Activated CD4-positive, alpha-beta memory T cell treated with anti-CD3 and anti-CD28 coated beads for 36 hours (primary cell): ENCODE measurements around the gene KIF26B. TPM values are rescaled to one million over a fixed set of nuclear protein-coding genes. Genes with fewer than 3 reads are reported as not detected.
"Not testable (repeated sequence)": the region's sequence is repeated elsewhere in the genome, so short reads cannot be mapped to it uniquely, and the experiment has no call there.

Source experiments
- CTCF ChIA-PET: fragments of 350-600 bp; sonication (Branson Sonifier 250); formaldehyde crosslinking; loops from one replicate; lab custom pipeline; 2021; ENCODE audit warnings: antibody characterized with exemption, inconsistent platforms; lab: Charles Lee
- POLR2A ChIA-PET: fragments of 350-600 bp; sonication (Branson Sonifier 250); formaldehyde crosslinking; loops from one replicate; lab custom pipeline; 2021; ENCODE audit warnings: antibody characterized with exemption; lab: Charles Lee
- DNase-seq: peaks from one replicate; pipeline ENCODE4 v3.0.0-alpha.2; 2020
- H3K27ac Mint-ChIP-seq: one replicate; pipeline ENCODE4 v1.8.0; 2021; ENCODE audit warnings: mixed read lengths
- H3K27me3 Mint-ChIP-seq: one replicate; pipeline ENCODE4 v1.8.0; 2021; ENCODE audit warnings: mixed read lengths
- H3K36me3 Mint-ChIP-seq: one replicate; pipeline ENCODE4 v1.8.0; 2021; ENCODE audit warnings: mixed read lengths
- H3K4me1 Mint-ChIP-seq: one replicate; pipeline ENCODE4 v1.8.0; 2021; ENCODE audit warnings: low read depth, mixed read lengths
- H3K4me3 Mint-ChIP-seq: one replicate; pipeline ENCODE4 v1.8.0; 2021; ENCODE audit warnings: mild to moderate bottlenecking, mixed read lengths
- H3K9me3 Mint-ChIP-seq: one replicate; pipeline ENCODE4 v1.8.0; 2021; ENCODE audit warnings: mixed read lengths
- intact Hi-C: fragments of 100-400 bp; cut with micrococcal nuclease; formaldehyde crosslinking; loops from one replicate; pipeline ENCODE4 v1.15.1; 2023
- total RNA-seq, 2 experiments: library from RNA; stranded (reverse); gene quantifications; one replicate each; pipeline ENCODE4 v1.2.3, GENCODE V29; 2021

The KIF26B gene
- total RNA-seq, 2 experiments from 2014 or later = not detected

DNA sequence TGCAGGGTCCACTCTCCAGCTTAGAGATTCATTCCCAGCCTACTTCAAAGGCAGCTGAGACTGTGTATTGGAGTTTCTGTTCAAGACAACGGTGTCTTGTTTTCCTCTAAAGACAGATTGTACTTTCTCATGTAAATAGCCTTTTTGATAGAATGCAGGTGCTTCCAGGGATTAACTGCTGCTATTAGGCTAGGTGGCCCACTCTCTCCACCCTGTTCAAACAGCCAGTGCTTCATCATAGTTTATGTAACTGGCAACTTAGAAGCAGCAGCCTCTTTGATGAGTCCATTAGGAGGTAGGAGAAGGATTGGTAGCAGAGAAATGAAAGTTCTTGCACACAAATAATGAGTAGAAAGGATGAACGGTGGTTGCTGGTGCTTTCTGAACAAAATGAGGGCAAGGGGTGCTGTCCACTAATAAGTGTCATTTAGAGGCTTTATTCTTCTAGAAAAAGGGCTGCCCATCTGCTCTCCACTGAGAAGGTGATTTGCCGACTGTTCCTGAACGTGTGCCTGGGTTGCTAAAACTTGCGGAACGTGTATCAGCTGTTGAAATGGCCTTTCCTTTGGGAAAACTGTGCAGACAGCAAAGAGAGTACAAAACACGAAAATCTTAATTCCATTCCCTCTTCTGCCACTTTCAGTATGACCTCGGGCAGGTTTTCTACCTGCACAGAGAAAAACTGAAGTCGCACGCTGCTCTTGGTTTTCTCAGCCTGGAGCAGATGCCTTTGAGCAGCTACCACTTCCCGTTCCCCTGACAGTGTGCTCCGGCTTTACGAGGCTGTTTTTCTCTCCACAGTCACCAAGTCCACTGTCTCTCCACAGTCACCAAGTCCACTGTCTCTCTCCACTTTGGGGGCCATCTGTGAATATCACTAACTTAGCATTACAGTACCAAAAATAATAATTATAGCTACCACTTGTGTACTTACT lies 228.9 kb downstream of the KIF26B start:
- POLR2A ChIA-PET = no interaction called here
- no peaks in the 10 kb centered on the region for H3K4me1 Mint-ChIP-seq
- intact Hi-C loops = no loop called here
- no peaks in the 10 kb centered on the region for H3K9me3 Mint-ChIP-seq
- H3K27me3 Mint-ChIP-seq = peaks cover 2% of the 10 kb centered on the region
- H3K4me3 Mint-ChIP-seq = no peak overlapping the region
- CTCF ChIA-PET = no interaction called here
- no peaks in the 10 kb centered on the region for H3K36me3 Mint-ChIP-seq
- no peak for DNase-seq
- no peak overlapping the region for H3K27ac Mint-ChIP-seq

- ChIA-PET CTCF (interaction anchor here (0.6 kb wide), 1 partner anchor 127 kb away, joined by 3 read pairs; no protein-coding TSS in a partner anchor), POLR2A (no interaction called here)
- Mint-ChIP-seq H3K27me3 (peaks cover 2% of the 10 kb centered on the region), H3K4me1 (no peaks in the 10 kb centered on the region), H3K4me3 (no peak overlapping the region), H3K27ac (no peak overlapping the region), H3K36me3 (no peaks in the 10 kb centered on the region), H3K9me3 (no peaks in the 10 kb centered on the region)
- intact Hi-C loops = no loop called here
- no peak for DNase-seq
Measured at GRCh38 chr1:245386297-245386971, 231.6 kb downstream of the KIF26B start.

DNA sequence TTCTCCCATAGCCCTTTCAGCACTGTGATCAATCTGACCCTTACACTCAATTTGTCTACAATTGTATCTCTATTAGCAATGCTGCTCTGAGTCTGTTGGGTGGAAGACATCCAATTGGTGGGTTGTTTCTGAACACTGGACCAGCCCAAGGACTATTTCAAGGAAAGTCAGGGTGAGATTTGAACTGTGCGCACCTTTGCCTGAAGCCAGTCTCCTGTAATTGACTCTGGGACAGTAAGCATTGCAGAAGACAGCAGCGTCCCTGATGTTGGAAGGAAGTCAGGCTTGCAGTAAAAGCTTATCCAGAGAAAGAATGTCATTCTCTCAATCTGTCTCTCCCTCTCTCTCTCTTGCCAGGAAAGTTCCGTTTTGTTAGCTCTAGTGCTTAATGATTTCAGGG lies 233.9 kb downstream of the KIF26B start:
- peaks cover 2% of the 10 kb centered on the region for H3K27me3 Mint-ChIP-seq
- intact Hi-C loops = no loop called here
- ChIA-PET CTCF (no interaction called here), POLR2A (no interaction called here)
- H3K9me3 Mint-ChIP-seq = no peaks in the 10 kb centered on the region
- H3K36me3 Mint-ChIP-seq = no peaks in the 10 kb centered on the region
- no peaks in the 10 kb centered on the region for H3K4me1 Mint-ChIP-seq
- H3K27ac Mint-ChIP-seq = no peak overlapping the region
- no peak overlapping the region for H3K4me3 Mint-ChIP-seq
- no peak for DNase-seq

DNA sequence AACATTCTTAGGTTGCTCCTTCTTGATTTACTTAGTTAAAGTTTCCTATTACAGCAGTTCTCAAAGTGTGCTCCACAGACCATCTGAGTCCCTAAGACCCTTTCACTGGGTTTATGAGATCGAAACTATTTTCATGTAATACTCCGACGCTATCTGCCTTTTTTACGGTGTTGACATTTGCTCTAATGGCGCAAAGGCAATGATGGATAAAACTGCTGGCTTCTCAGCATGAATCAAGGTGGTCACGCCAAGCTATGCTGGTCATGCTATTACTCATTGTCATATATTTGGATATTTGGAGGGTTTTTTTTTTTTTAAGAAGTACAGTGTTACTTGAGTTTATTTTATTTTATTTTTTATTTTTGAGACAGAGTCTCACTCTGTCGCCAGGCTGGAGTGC lies 235.1 kb downstream of the KIF26B start:
- intact Hi-C loops = no loop called here
- CTCF ChIA-PET = no interaction called here
- Mint-ChIP-seq H3K27ac (no peak overlapping the region), H3K27me3 (peaks cover 2% of the 10 kb centered on the region), H3K4me3 (no peak overlapping the region), H3K4me1 (no peaks in the 10 kb centered on the region), H3K36me3 (no peaks in the 10 kb centered on the region), H3K9me3 (no peaks in the 10 kb centered on the region)
- DNase-seq = no peak
- POLR2A ChIA-PET = no interaction called here

- Mint-ChIP-seq H3K4me1 (no peaks in the 10 kb centered on the region), H3K36me3 (no peaks in the 10 kb centered on the region), H3K27ac (no peak overlapping the region), H3K27me3 (no peaks in the 10 kb centered on the region), H3K9me3 (no peaks in the 10 kb centered on the region), H3K4me3 (no peak overlapping the region)
- ChIA-PET POLR2A (no interaction called here), CTCF (no interaction called here)
- intact Hi-C loops = no loop called here
- no peak for DNase-seq
Measured at GRCh38 chr1:245390975-245391374, 236.2 kb downstream of the KIF26B start.

DNA sequence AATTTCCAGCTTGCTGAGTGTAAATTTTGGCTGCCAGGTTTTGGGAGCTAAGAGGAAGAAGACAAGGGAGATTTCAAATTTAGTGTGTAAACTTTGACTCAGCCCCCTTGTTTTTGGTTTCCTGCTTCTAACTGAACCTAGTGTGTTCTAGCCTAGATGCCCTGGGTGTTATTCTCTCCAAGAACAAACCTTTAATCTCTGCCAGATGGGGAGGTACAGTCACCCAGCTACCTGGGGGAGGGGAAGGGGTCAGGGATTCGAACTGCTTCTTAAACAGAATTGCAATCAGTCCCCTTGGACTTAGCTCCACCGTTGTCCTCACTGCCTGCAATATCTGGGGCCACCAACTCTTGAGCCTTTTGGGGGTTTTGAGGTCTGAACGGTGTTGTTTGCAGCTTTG lies 238.9 kb downstream of the KIF26B start:
- no peaks in the 10 kb centered on the region for H3K36me3 Mint-ChIP-seq
- no peak for DNase-seq
- intact Hi-C loops = no loop called here
- H3K27ac Mint-ChIP-seq = no peak overlapping the region
- H3K27me3 Mint-ChIP-seq = no peaks in the 10 kb centered on the region
- POLR2A ChIA-PET = no interaction called here
- no peak overlapping the region for H3K4me3 Mint-ChIP-seq
- CTCF ChIA-PET = no interaction called here
- no peaks in the 10 kb centered on the region for H3K9me3 Mint-ChIP-seq
- no peaks in the 10 kb centered on the region for H3K4me1 Mint-ChIP-seq

GRCh38 chr1:245395680-245396079 lies 240.9 kb downstream of the KIF26B start:
- Mint-ChIP-seq H3K27ac (no peak overlapping the region), H3K36me3 (no peaks in the 10 kb centered on the region), H3K27me3 (no peaks in the 10 kb centered on the region), H3K9me3 (no peaks in the 10 kb centered on the region), H3K4me1 (no peaks in the 10 kb centered on the region), H3K4me3 (no peak overlapping the region)
- no peak for DNase-seq
- intact Hi-C loops = no loop called here
- ChIA-PET CTCF (no interaction called here), POLR2A (no interaction called here)

DNA sequence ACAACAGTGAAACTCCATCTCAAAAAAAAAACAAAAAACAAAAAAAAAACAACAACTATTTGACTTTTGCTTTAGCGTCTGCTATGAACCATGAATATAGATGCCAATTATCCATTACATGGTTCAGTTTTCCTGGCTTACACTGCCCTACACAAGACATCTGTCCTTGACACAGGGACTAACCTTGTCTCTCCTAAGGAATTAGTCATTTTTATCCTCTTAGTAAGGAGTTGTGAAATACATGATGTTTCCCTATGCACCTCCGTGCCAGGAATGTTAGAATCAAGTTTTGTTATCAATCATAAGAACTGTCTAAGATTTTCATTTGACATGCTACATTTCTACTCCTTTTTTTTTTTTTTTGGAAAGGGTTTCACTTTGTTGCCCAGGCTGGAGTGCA lies 241.8 kb downstream of the KIF26B start:
- POLR2A ChIA-PET = interaction anchor here (0.7 kb wide), 1 partner anchor 19 kb away, joined by 6 read pairs; no protein-coding TSS in a partner anchor
- H3K27me3 Mint-ChIP-seq = no peaks in the 10 kb centered on the region
- H3K4me3 Mint-ChIP-seq = no peak overlapping the region
- H3K27ac Mint-ChIP-seq = no peak overlapping the region
- H3K9me3 Mint-ChIP-seq = no peaks in the 10 kb centered on the region
- no peak for DNase-seq
- intact Hi-C loops = no loop called here
- CTCF ChIA-PET = no interaction called here
- H3K36me3 Mint-ChIP-seq = no peaks in the 10 kb centered on the region
- H3K4me1 Mint-ChIP-seq = no peaks in the 10 kb centered on the region

- Mint-ChIP-seq H3K9me3 (no peaks in the 10 kb centered on the region), H3K4me1 (no peaks in the 10 kb centered on the region), H3K36me3 (no peaks in the 10 kb centered on the region), H3K27me3 (no peaks in the 10 kb centered on the region), H3K4me3 (no peak overlapping the region), H3K27ac (no peak overlapping the region)
- ChIA-PET CTCF (no interaction called here), POLR2A (no interaction called here)
- intact Hi-C loops = no loop called here
- no peak for DNase-seq
Measured at GRCh38 chr1:245397771-245398170, 243.0 kb downstream of the KIF26B start.

GRCh38 chr1:245398180-245398579 lies 243.4 kb downstream of the KIF26B start:
- Mint-ChIP-seq H3K27me3 (no peaks in the 10 kb centered on the region), H3K9me3 (no peaks in the 10 kb centered on the region), H3K27ac (no peak overlapping the region), H3K36me3 (no peaks in the 10 kb centered on the region), H3K4me1 (no peaks in the 10 kb centered on the region), H3K4me3 (no peak overlapping the region)
- no peak for DNase-seq
- CTCF ChIA-PET = no interaction called here
- POLR2A ChIA-PET = no interaction called here
- intact Hi-C loops = no loop called here

GRCh38 chr1:245401881-245402587 lies 247.2 kb downstream of the KIF26B start:
- no peaks in the 10 kb centered on the region for H3K27me3 Mint-ChIP-seq
- H3K4me1 Mint-ChIP-seq = no peaks in the 10 kb centered on the region
- DNase-seq = no peak
- intact Hi-C loops = no loop called here
- no peak overlapping the region for H3K27ac Mint-ChIP-seq
- H3K36me3 Mint-ChIP-seq = no peaks in the 10 kb centered on the region
- CTCF ChIA-PET = no interaction called here
- no peak overlapping the region for H3K4me3 Mint-ChIP-seq
- POLR2A ChIA-PET = no interaction called here
- no peaks in the 10 kb centered on the region for H3K9me3 Mint-ChIP-seq

DNA sequence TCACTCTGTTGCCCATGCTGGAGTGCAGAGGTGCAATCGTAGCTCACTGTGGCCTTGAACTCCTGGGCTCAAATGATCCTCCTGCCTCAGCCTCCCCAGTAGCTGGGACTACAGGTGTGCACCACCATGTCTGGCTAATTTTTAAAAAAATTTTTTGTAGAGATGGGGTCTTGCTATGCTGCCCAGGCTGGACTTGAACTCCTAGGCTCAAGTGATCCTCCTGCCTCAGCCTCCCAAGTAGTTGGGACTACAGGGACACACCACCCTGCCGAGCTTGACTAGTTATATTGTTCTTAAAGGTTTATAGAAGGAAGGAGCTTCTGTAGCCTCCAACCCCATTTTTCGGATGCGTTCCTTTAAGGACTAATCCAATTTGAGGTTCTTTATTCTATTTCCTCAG lies 248.2 kb downstream of the KIF26B start:
- POLR2A ChIA-PET, DNase-seq, H3K36me3 Mint-ChIP-seq, intact Hi-C loops, H3K4me3 Mint-ChIP-seq, CTCF ChIA-PET, H3K27ac Mint-ChIP-seq, H3K4me1 Mint-ChIP-seq, H3K27me3 Mint-ChIP-seq, H3K9me3 Mint-ChIP-seq: not testable (repeated sequence)
